ENCODE data around the gene MIDN.
A peak's percentile ranks its signal among the peaks of the same experiment; 100 is the strongest.

DNA sequence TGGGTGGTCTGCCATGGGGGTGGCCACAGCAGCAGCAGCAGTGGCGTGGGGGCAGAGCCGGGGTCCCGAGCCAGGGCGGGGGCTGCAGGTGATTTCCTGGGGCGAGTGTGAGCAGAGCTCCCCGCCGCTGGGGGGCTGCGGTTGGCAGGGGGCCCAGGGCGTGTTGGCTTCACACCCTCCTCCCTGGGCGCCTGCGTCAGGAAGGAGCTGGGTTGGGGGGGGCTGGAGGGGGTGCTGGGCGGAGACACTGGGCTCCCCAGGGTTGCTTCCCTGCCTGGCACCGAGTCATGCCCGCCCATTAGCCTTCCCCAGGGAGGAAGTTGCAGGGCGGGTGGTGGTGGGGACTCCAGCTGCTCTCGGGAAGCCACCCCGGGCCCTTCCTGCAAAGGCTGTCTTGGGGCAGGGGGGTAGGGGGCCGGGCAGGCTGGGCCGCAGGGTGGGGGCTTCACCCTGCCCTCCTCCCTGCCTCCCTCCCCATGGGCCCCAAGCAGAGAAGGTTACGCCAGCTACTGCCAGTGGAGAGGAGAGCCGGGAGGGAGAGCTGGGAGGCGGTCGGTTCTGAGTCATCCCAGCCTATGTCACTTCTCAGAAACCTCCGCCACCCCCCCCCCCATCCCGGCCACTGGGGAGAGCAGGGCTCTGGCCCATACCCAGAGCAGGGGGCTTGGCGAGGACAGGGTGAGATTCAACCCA is 4.6 kb downstream of the MIDN start:
- TF ChIP-seq CTCF (conservative IDR thresholded peaks at IDR 0.05 in 1 of 2, IDR thresholded peaks at IDR 0.05 in 1 of 2; ENCODE audit: low read depth in 1 of 2, low read length in 2 of 2) (peak in 1 of 2 donors; percentile 10), EZH2 (IDR thresholded peaks at IDR 0.05; ENCODE audit: low read length, missing control alignments) (no peak)
